Mesothelial cell of epicardium (in vitro differentiated cells): Measurements from ENCODE around the gene CNPY3. TPM values are rescaled to one million over a fixed set of nuclear protein-coding genes. Genes with fewer than 3 reads are reported as not detected.

Source experiments
- DNase-seq, 2 experiments: peaks; one replicate each; pipeline ENCODE4 v3.0.0; 2021; ENCODE audit warnings: low spot score in 2 of 2; ENCODE audit not compliant: unreplicated experiment in 2 of 2
- H3K27ac Mint-ChIP-seq: 2 replicates; pipeline ENCODE4 v1.8.0; 2021; ENCODE audit warnings: mixed read lengths
- H3K27me3 Mint-ChIP-seq: 2 replicates; pipeline ENCODE4 v1.8.0; 2021; ENCODE audit warnings: low read depth, mixed read lengths
- H3K36me3 Mint-ChIP-seq: 2 replicates; pipeline ENCODE4 v1.8.0; 2021; ENCODE audit warnings: mixed read lengths
- H3K4me1 Mint-ChIP-seq: 2 replicates; pipeline ENCODE4 v1.8.0; 2021; ENCODE audit warnings: mixed read lengths
- H3K4me3 Mint-ChIP-seq: 2 replicates; pipeline ENCODE4 v1.8.0; 2021; ENCODE audit warnings: mild to moderate bottlenecking, moderate library complexity, mixed read lengths
- H3K9me3 Mint-ChIP-seq: 2 replicates; pipeline ENCODE4 v1.8.0; 2021; ENCODE audit warnings: mixed read lengths
- CTCF ChIP-seq: fragments of 200-600 bp; sonication (generic); IDR thresholded peaks from one replicate; pipeline ENCODE4 v1.5.0; 2021; ENCODE audit warnings: antibody characterized with exemption; ENCODE audit not compliant: unreplicated experiment
- total RNA-seq: library from RNA; stranded (reverse); gene quantifications from 3 replicates; pipeline ENCODE4 v1.2.1, GENCODE V29; 2021

CNPY3 gene
- total RNA-seq, 1 donor from 2014 or later, result 61.6 TPM

GRCh38 chr6:42911171-42912021 is 17.9 kb upstream of the CNPY3 start:
- Mint-ChIP-seq H3K4me3 (peak overlapping the region; percentile 80), H3K9me3 (no peaks in the 10 kb centered on the region), H3K27ac (peak overlapping the region; percentile 95), H3K4me1 (peaks cover 3% of the 10 kb centered on the region), H3K36me3 (no peaks in the 10 kb centered on the region), H3K27me3 (no peaks in the 10 kb centered on the region)
- peak in 1 of 2 experiments; percentile 52 for DNase-seq
- TF ChIP-seq CTCF, result no peak

GRCh38 chr6:42914546-42914945 is 14.7 kb upstream of the CNPY3 start:
- H3K4me3 Mint-ChIP-seq, result no peak overlapping the region
- peaks cover 3% of the 10 kb centered on the region for H3K4me1 Mint-ChIP-seq
- no peaks in the 10 kb centered on the region for H3K9me3 Mint-ChIP-seq
- TF ChIP-seq CTCF, result no peak
- no peak overlapping the region for H3K27ac Mint-ChIP-seq
- H3K36me3 Mint-ChIP-seq, result no peaks in the 10 kb centered on the region
- DNase-seq, result no peak
- no peaks in the 10 kb centered on the region for H3K27me3 Mint-ChIP-seq

GRCh38 chr6:42915732-42916131 is 13.5 kb upstream of the CNPY3 start, which contains the start of gene PTCRA:
TSS of gene PTCRA (plus strand) at chr6:42916053. CDS start at chr6:42916070, 17 bp downstream.
- Mint-ChIP-seq H3K9me3 (no peaks in the 10 kb centered on the region), H3K27ac (no peak within 1 kb of the TSS), H3K27me3 (no peaks in the 10 kb centered on the region), H3K4me3 (no peak within 1 kb of the TSS), H3K4me1 (peaks cover 3% of the 10 kb centered on the region), H3K36me3 (no peaks in the 10 kb centered on the region)
- TF ChIP-seq CTCF, result no peak
- DNase-seq, result no peak

GRCh38 chr6:42916288-42916687 is 13.0 kb upstream of the CNPY3 start:
- Mint-ChIP-seq H3K27me3 (no peaks in the 10 kb centered on the region), H3K4me3 (no peak overlapping the region), H3K27ac (no peak overlapping the region), H3K9me3 (no peaks in the 10 kb centered on the region), H3K4me1 (peaks cover 1% of the 10 kb centered on the region), H3K36me3 (no peaks in the 10 kb centered on the region)
- DNase-seq, result no peak
- TF ChIP-seq CTCF, result no peak

- Mint-ChIP-seq H3K27ac (no peak overlapping the region), H3K9me3 (no peaks in the 10 kb centered on the region), H3K27me3 (no peaks in the 10 kb centered on the region), H3K4me3 (no peak overlapping the region), H3K36me3 (no peaks in the 10 kb centered on the region), H3K4me1 (no peaks in the 10 kb centered on the region)
- DNase-seq, result no peak
- TF ChIP-seq CTCF, result no peak
Measured at GRCh38 chr6:42921801-42922200, 7.5 kb upstream of the CNPY3 start.
